Vagina (tissue), 2 donors: ENCODE results near the gene VENTX.

ENCODE experiments used
- CTCF ChIP-seq, 3 experiments: fragments of 450-650 bp in 2 of 3; fragments of 200-600 bp in 1 of 3; sonication (generic) in 1 of 3; IDR thresholded peaks; one replicate each; pipeline ENCODE4 v1.5.1; 2017 to 2019; ENCODE audit warnings: antibody characterized with exemption in 3 of 3, mild to moderate bottlenecking in 2 of 3, moderate library complexity in 2 of 3
- POLR2AphosphoS5 ChIP-seq, 2 donors: sonication (generic); formaldehyde crosslinking; IDR thresholded peaks; one replicate each; pipeline ENCODE4 v1.9.0; 2017; ENCODE audit warnings: antibody characterized with exemption in 2 of 2, mild to moderate bottlenecking in 2 of 2, low read depth in 1 of 2; ENCODE audit not compliant: insufficient read depth in 1 of 2

- TF ChIP-seq CTCF (IDR thresholded peaks at IDR 0.05) (no peak), POLR2AphosphoS5 (IDR thresholded peaks at IDR 0.05; ENCODE audit: insufficient read depth in 1 of 2, low read depth in 1 of 2) (no peak)
Measured at GRCh38 chr10:133225707-133226191, 11.9 kb upstream of the VENTX start.
